ENCODE measurements around the gene C19orf18. TPM values are rescaled to one million over a fixed set of nuclear protein-coding genes. Genes with fewer than 3 reads are reported as not detected.

C19orf18 gene
- total RNA-seq, 1 donor from 2014 or later = 0.26 TPM

DNA sequence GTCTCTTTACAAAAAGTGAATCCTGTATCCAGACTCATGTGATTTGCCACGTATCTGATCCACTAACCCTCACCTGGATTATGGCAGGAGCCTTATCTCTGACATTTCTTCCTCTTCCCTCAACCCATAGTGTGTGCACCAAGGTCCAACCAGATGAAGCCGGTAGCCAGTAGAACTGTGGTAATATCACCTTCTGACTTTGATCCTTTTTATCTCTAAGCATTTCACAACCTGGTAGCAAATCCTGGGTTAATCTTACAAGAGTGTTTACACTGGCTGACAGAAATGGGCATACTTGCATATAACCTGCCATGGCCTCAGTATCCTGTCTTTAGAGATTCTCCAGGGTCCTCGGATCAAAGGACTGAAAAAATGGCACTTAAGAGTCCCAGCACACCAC is 59.8 kb downstream of the C19orf18 start:
- no peak for TF ChIP-seq CTCF (IDR thresholded peaks at IDR 0.05; ENCODE audit: insufficient read depth, low read length, severe bottlenecking)
- DNase-seq (ENCODE audit: low read depth) (no peak), FAIRE-seq (no peak)
- H3K4me3 ChIP-seq (ENCODE audit: low read depth, low read length) = no peak overlapping the region
- no peaks in the 10 kb centered on the region for H3K27me3 ChIP-seq (ENCODE audit: control insufficient read depth, insufficient read depth, low read length)
- peaks cover 6% of the 10 kb centered on the region for H3K36me3 ChIP-seq (ENCODE audit: control insufficient read depth, insufficient read depth, low read length)

Other genes starting within 250 kb of the C19orf18 start
- gene ZNF671, start 246.9 kb downstream of the C19orf18 start, total RNA-seq = 5.8 and 7.3 TPM in 2 replicates
- gene ZNF776, start 227.7 kb downstream of the C19orf18 start, total RNA-seq = 12.4 and 14.0 TPM in 2 replicates
- 11.6 and 16.1 TPM in 2 replicates for gene ZNF586, start 204.9 kb downstream of the C19orf18 start, total RNA-seq
- gene ZNF552, start 159.6 kb downstream of the C19orf18 start, total RNA-seq = 7.0 and 8.2 TPM in 2 replicates
- gene ZNF587B, start 144.2 kb downstream of the C19orf18 start, total RNA-seq = 19.8 and 36.1 TPM in 2 replicates
- gene ZNF587, start 124.7 kb downstream of the C19orf18 start, total RNA-seq = 11.8 and 19.5 TPM in 2 replicates
- 6.4 and 6.8 TPM in 2 replicates for gene ZNF814, start 85.5 kb downstream of the C19orf18 start, total RNA-seq
- 14.2 and 15.5 TPM in 2 replicates for gene ZNF417, start 57.9 kb downstream of the C19orf18 start, total RNA-seq
- 5.5 and 6.1 TPM in 2 replicates for gene ZNF418, start 39.1 kb downstream of the C19orf18 start, total RNA-seq
- gene ZNF256, start 26.8 kb downstream of the C19orf18 start, total RNA-seq = 8.3 and 8.4 TPM in 2 replicates
- gene ZNF606, start 28.3 kb upstream of the C19orf18 start, total RNA-seq = 9.2 and 12.8 TPM in 2 replicates
- gene ZSCAN1, start 59.5 kb upstream of the C19orf18 start, total RNA-seq = under 0.01 TPM in 1 of 2 replicates, not detected in the other
- 1.6 and 3.7 TPM in 2 replicates for gene ZNF135, start 84.7 kb upstream of the C19orf18 start, total RNA-seq
- gene ZSCAN18, start 123.7 kb upstream of the C19orf18 start, total RNA-seq = 16.6 and 40.8 TPM in 2 replicates
- 14.1 and 14.5 TPM in 2 replicates for gene ZNF329, start 176.3 kb upstream of the C19orf18 start, total RNA-seq
- gene ZNF274, start 208.5 kb upstream of the C19orf18 start, total RNA-seq = 28.2 and 36.5 TPM in 2 replicates

Data from bronchial epithelial cell (primary cell).